NB4 (cell line): ENCODE measurements around the gene ADGRD2.

Experiments
- DNase-seq: peaks from one replicate; pipeline ENCODE4 v3.0.0; 2010; ENCODE audit warnings: low read depth
- H3K4me3 ChIP-seq: one replicate; pipeline ENCODE4 v1.5.1; 2011; ENCODE audit warnings: mild to moderate bottlenecking, low read depth, low read length, moderate library complexity
- MYC ChIP-seq: IDR thresholded peaks from 2 replicates; pipeline ENCODE4 v1.6.1; 2011; ENCODE audit warnings: low read depth, low read length
- POLR2A ChIP-seq: IDR thresholded peaks from 2 replicates; pipeline ENCODE4 v1.6.1; 2011; ENCODE audit warnings: mild to moderate bottlenecking; ENCODE audit not compliant: insufficient read length; ENCODE audit errors: extremely low read depth
- TF ChIP-seq, protein P1 (sequence below): IDR thresholded peaks from one replicate; pipeline ENCODE4 v1.5.1; 2012; ENCODE audit warnings: low read depth, low read length
- TF ChIP-seq, protein P2 (sequence below): IDR thresholded peaks from 2 replicates; pipeline ENCODE4 v1.6.1; 2011; ENCODE audit warnings: low read depth, low read length

Gene ADGRD2

DNA sequence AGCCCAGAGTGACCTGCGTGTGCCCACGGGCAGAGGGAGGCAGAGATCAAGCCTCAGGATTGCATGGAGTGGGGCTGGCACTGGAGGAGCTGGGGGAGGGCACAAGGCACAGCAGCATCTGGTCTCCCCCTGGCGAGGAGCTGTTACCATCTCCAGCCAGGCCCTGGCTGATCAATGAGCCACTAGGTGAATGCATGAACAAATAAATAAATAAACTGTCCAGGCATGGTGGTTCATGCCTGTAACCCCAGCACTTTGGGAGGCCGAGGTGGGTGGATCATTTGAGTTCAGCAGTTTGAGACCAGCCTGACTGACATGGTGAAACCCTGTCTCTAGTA lies 20.8 kb upstream of the ADGRD2 start:
- no peak for DNase-seq
- H3K4me3 ChIP-seq: no peak overlapping the region
- no peak for TF ChIP-seq MYC
- TF ChIP-seq, protein P1, sequence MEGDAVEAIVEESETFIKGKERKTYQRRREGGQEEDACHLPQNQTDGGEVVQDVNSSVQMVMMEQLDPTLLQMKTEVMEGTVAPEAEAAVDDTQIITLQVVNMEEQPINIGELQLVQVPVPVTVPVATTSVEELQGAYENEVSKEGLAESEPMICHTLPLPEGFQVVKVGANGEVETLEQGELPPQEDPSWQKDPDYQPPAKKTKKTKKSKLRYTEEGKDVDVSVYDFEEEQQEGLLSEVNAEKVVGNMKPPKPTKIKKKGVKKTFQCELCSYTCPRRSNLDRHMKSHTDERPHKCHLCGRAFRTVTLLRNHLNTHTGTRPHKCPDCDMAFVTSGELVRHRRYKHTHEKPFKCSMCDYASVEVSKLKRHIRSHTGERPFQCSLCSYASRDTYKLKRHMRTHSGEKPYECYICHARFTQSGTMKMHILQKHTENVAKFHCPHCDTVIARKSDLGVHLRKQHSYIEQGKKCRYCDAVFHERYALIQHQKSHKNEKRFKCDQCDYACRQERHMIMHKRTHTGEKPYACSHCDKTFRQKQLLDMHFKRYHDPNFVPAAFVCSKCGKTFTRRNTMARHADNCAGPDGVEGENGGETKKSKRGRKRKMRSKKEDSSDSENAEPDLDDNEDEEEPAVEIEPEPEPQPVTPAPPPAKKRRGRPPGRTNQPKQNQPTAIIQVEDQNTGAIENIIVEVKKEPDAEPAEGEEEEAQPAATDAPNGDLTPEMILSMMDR: no peak
- TF ChIP-seq POLR2A: no peak

DNA sequence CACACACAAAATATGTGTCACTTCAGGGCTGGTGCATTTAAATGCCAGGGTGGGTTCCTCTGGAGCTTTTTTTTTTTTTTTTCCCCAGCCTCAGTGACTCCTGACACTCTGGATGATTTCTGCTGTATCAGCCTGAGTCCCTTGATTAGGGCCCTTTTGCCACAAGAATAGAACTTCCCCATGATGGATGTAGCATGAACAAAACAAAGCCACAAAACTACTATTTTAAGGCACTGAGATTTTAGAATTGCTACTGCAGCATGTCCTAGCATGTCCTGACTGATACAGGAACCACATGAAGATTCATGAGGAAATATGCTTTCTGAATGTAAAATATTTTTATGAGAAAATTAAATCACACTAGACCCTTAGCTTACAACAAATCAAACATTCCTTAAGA lies 13.9 kb upstream of the ADGRD2 start:
- DNase-seq: no peak
- H3K4me3 ChIP-seq: no peak overlapping the region
- TF ChIP-seq MYC (no peak), POLR2A (no peak)
- TF ChIP-seq, protein P2, sequence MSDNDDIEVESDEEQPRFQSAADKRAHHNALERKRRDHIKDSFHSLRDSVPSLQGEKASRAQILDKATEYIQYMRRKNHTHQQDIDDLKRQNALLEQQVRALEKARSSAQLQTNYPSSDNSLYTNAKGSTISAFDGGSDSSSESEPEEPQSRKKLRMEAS: no peak
- TF ChIP-seq, protein P1: no peak

DNA sequence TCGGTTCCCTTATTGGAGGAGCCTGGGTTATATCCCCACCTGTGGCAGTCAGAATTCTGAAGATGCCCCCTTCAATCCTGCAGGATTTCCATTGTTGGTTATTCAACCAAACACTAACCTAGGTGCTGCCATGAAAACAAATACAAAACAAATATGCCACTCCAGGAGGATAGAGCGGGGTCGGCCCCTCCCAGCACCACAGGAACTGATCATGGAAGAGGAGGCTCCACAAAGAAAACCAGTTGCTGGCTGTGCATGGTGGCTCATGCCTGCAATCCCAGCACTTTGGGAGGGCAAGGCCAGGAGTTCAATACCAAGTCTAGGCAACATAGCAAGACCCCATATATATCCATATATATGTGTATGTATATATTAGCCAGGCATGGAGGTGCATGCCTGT lies 13.2 kb upstream of the ADGRD2 start:
- no peak overlapping the region for H3K4me3 ChIP-seq
- no peak for DNase-seq
- TF ChIP-seq MYC (no peak), POLR2A (no peak)
- TF ChIP-seq, protein P1: no peak
- TF ChIP-seq, protein P2: no peak

GRCh38 chr9:124438091-124438490 lies 12.2 kb upstream of the ADGRD2 start:
- H3K4me3 ChIP-seq: no peak overlapping the region
- TF ChIP-seq MYC (no peak), POLR2A (no peak)
- TF ChIP-seq, protein P2: no peak
- TF ChIP-seq, protein P1: no peak
- no peak for DNase-seq

GRCh38 chr9:124439086-124439485 lies 11.2 kb upstream of the ADGRD2 start:
- TF ChIP-seq, protein P1: no peak
- TF ChIP-seq, protein P2: no peak
- no peak overlapping the region for H3K4me3 ChIP-seq
- DNase-seq: no peak

DNA sequence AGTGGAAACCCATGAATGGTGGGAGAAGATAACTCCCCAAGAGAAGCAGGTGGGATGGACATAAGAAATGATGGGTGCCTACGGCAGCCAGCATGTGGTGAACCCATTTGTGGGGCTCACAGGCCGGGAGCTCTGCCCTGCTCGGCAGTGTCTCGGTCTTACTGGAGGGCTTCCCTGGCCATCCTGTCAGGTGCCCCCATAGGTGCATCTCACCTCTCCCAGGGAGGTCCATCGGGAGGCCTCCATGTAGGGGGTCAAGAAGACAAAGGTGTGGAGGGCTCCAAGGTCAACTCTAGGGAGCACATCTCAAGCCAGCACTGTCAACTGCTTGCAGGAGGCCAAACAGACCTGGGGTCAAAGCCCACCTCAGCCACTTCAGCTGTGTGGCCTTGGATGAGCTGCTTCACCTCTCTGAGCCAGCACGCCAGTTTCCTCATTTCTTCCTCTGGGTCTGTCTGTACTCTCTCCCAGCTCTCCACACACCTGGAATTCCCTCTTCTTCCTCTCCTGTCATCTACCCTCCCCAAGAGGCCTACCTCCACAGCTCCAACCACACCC lies 10.5 kb upstream of the ADGRD2 start:
- TF ChIP-seq MYC (no peak), POLR2A (no peak)
- TF ChIP-seq, protein P1: no peak
- TF ChIP-seq, protein P2: no peak
- DNase-seq: no peak
- no peak overlapping the region for H3K4me3 ChIP-seq
